Subcutaneous abdominal adipose tissue (tissue), 5 donors: ENCODE measurements around the gene GPRASP1.

Experiments used
- H3K27ac ChIP-seq: one replicate; pipeline ENCODE4 v1.7.0; 2013; ENCODE audit warnings: low read depth, mild to moderate bottlenecking, inconsistent platforms, low read length, moderate library complexity
- H3K27me3 ChIP-seq, 5 donors: one replicate each; pipeline ENCODE4 v1.7.0; 2013; ENCODE audit warnings: low read length in 5 of 5, inconsistent platforms in 1 of 5; ENCODE audit not compliant: control insufficient read depth in 5 of 5, insufficient read depth in 4 of 5
- H3K36me3 ChIP-seq, 5 donors: one replicate each; pipeline ENCODE4 v1.7.0; 2013; ENCODE audit warnings: low read length in 5 of 5; ENCODE audit not compliant: control insufficient read depth in 5 of 5, insufficient read depth in 5 of 5
- H3K4me1 ChIP-seq, 5 donors: one replicate each; pipeline ENCODE4 v1.7.0; 2013; ENCODE audit warnings: low read length in 5 of 5, mild to moderate bottlenecking in 3 of 5, moderate library complexity in 1 of 5; ENCODE audit not compliant: control insufficient read depth in 5 of 5, insufficient read depth in 5 of 5
- H3K4me3 ChIP-seq, 5 donors: one replicate each; pipeline ENCODE4 v1.7.0; 2013; ENCODE audit warnings: low read length in 5 of 5, low read depth in 1 of 5
- H3K9ac ChIP-seq, 5 donors: one replicate each; pipeline ENCODE4 v1.7.0; 2013; ENCODE audit warnings: low read length in 5 of 5, mild to moderate bottlenecking in 4 of 5, moderate library complexity in 3 of 5
- H3K9me3 ChIP-seq, 5 donors: one replicate each; pipeline ENCODE4 v1.7.0; 2013; ENCODE audit warnings: low read length in 5 of 5; ENCODE audit not compliant: control insufficient read depth in 5 of 5
- donor health status: healthy.
- donor health status: healthy.
- donor health status: healthy.
- donor health status: healthy.
- donor health status: healthy.

The GPRASP1 gene

DNA sequence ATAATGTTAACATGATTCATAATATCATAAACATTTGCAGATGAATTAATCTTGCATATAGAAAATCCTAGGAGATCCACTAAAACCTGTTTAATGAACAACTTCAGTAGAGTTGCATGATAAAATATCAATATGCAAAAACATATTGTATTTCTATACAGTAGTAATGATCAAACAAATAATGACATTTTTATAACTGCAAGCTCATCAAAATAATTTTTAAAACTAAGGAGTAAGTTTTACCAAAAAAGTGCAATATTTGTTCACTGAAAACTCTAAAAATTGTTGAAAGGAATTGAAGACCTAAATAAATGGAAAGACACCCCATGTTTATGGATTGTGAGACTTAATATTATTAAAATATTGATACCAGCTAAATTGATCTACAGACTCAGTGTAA, 45.0 kb downstream of the GPRASP1 start:
- Histone ChIP-seq H3K9me3 (peaks cover 0 to 3% (median 0%) of the 10 kb centered on the region in 5 donors), H3K4me1 (no peaks in the 10 kb centered on the region), H3K4me3 (no peak overlapping the region), H3K9ac (no peak overlapping the region), H3K36me3 (no peaks in the 10 kb centered on the region), H3K27me3 (peaks cover 0 to 6% (median 0%) of the 10 kb centered on the region in 5 donors), H3K27ac (no peak overlapping the region)

DNA sequence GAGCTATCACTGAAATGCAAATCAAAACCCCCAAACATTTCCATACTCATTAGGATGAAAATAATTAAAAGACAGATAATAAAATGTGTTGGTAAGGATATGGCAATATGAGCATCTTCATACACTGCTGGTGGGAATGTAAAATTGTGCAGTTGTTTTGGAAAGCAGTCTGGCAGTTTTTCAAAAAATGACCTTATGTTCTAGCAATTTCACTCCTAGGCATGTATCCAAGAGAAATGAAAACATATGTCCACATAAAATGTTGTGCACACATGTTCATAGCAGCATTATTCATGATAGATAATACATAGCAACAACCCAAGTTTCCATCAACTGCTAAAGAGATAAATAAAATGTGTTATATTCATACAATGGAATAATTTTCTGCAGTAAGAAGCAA, 46.2 kb downstream of the GPRASP1 start:
- Histone ChIP-seq H3K9ac (no peak overlapping the region), H3K4me1 (no peaks in the 10 kb centered on the region), H3K27me3 (peaks cover 0 to 6% (median 0%) of the 10 kb centered on the region in 5 donors), H3K36me3 (no peaks in the 10 kb centered on the region), H3K4me3 (no peak overlapping the region), H3K9me3 (no peaks in the 10 kb centered on the region), H3K27ac (no peak overlapping the region)
